Tibial nerve (tissue), 4 donors: Measurements from ENCODE around the gene GYPC.

Experiments used
- CTCF ChIP-seq, 5 experiments: fragments of 200-600 bp in 3 of 5; fragments of 450-650 bp in 2 of 5; sonication (generic) in 3 of 5; IDR thresholded peaks; one replicate each; pipeline ENCODE4 v1.5.1; 2016 to 2019; ENCODE audit warnings: antibody characterized with exemption in 5 of 5, mild to moderate bottlenecking in 3 of 5, moderate library complexity in 2 of 5
- EP300 ChIP-seq, 2 donors: sonication (generic); formaldehyde crosslinking; IDR thresholded peaks; one replicate each; pipeline ENCODE4 v1.6.1; 2017; ENCODE audit warnings: antibody characterized with exemption in 2 of 2, mild to moderate bottlenecking in 1 of 2
- POLR2A ChIP-seq, 2 donors: fragments of 450-650 bp; IDR thresholded peaks; one replicate each; pipeline ENCODE4 v1.6.1; 2017; ENCODE audit warnings: antibody characterized with exemption in 2 of 2, mild to moderate bottlenecking in 2 of 2, moderate library complexity in 2 of 2

DNA sequence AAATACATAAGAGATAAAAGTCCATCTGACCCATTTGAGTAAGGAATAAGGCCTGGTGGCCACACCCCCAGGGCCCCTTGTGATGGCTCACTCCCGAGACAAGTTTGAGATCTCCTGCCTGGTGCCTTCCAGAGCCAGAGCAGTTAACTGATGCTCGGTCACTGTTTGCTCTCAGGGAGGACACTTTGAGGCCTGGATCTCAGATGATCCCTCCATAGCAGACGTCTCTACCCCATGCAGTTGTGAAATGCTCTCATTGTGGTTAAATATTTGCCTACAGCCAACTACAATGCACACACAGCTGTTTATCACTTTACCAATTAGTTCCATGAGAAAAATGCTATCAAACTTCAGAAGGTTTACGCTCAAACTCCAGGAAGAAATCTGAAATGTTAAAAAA, 12.3 kb downstream of the GYPC start:
- TF ChIP-seq CTCF (IDR thresholded peaks at IDR 0.05) (no peak), EP300 (IDR thresholded peaks at IDR 0.05) (no peak), POLR2A (IDR thresholded peaks at IDR 0.05) (no peak)
